Thyroid gland (tissue), 4 donors: ENCODE results near the gene MTG2. TPM values are rescaled to one million over a fixed set of nuclear protein-coding genes. Genes with fewer than 3 reads are reported as not detected.

Experiments used
- DNase-seq, 2 donors: peaks; one replicate each; pipeline ENCODE4 v3.0.0-alpha.2; 2019
- H3K27ac ChIP-seq, 3 donors: fragments of 200-600 bp; sonication (generic); 1 replicate in 2 of 3; 2 replicates in 1 of 3; pipeline ENCODE4 v1.5.1; 2016 to 2019; ENCODE audit warnings: mild to moderate bottlenecking in 1 of 3, moderate library complexity in 1 of 3
- H3K27me3 ChIP-seq: fragments of 200-600 bp; sonication (generic); one replicate; pipeline ENCODE4 v1.5.1; 2019
- H3K36me3 ChIP-seq, 2 donors: fragments of 200-600 bp; sonication (generic); one replicate each; pipeline ENCODE4 v1.5.1; 2016 to 2019
- H3K4me1 ChIP-seq, 2 donors: fragments of 200-600 bp; sonication (generic); one replicate each; pipeline ENCODE4 v1.5.1; 2017 to 2019
- H3K4me3 ChIP-seq, 3 donors: fragments of 200-600 bp; sonication (generic); replicated peaks in 1 of 3; 1 replicate in 2 of 3; 2 replicates in 1 of 3; pipeline ENCODE4 v1.5.1; 2016; ENCODE audit warnings: mild to moderate bottlenecking in 1 of 3
- H3K9me3 ChIP-seq: fragments of 200-600 bp; sonication (generic); one replicate; pipeline ENCODE4 v1.5.1; 2017
- CTCF ChIP-seq, 6 experiments: fragments of 200-600 bp in 3 of 6; fragments of 450-650 bp in 3 of 6; sonication (generic) in 3 of 6; IDR thresholded peaks; one replicate each; pipeline ENCODE4 v1.5.1; 2016 to 2019; ENCODE audit warnings: antibody characterized with exemption in 6 of 6, mild to moderate bottlenecking in 2 of 6, inconsistent platforms in 1 of 6, moderate library complexity in 1 of 6
- POLR2A ChIP-seq, 2 donors: fragments of 450-650 bp; IDR thresholded peaks; one replicate each; pipeline ENCODE4 v1.6.1; 2017; ENCODE audit warnings: antibody characterized with exemption in 2 of 2, mild to moderate bottlenecking in 2 of 2, moderate library complexity in 1 of 2
- WGBS, 2 donors: methylation state at CpG; one replicate each; pipeline ENCODE4 v1.1.5; 2017; 5-methylcytosine and 5-hydroxymethylcytosine counted together
- intact Hi-C: fragments of 100-400 bp; cut with DNase I; formaldehyde crosslinking; loops from one replicate; pipeline ENCODE4 v1.15.1; 2023
- total RNA-seq, 4 donors: library from RNA; depleted of rRNA; stranded (reverse); fragments of >200 nt; gene quantifications; one replicate each; pipeline ENCODE4 v1.2.3, GENCODE V29; 2016

The MTG2 gene
- total RNA-seq, 4 donors from 2014 or later, result 21.6 to 38.2 (median 33.4) TPM

GRCh38 chr20:62160876-62161275 is 22.0 kb upstream of the MTG2 start:
- no peak for DNase-seq
- H3K4me3 ChIP-seq, result no peak overlapping the region
- TF ChIP-seq CTCF (IDR thresholded peaks at IDR 0.05) (no peak), POLR2A (IDR thresholded peaks at IDR 0.05) (no peak)
- intact Hi-C loops, result no loop called here
- H3K4me1 ChIP-seq, result peaks cover 0 to 5% of the 10 kb centered on the region in 2 donors
- peaks cover 32 to 45% of the 10 kb centered on the region in 2 donors for H3K36me3 ChIP-seq
- no peaks in the 10 kb centered on the region for H3K9me3 ChIP-seq
- WGBS, 2 donors, result 92 to 97% methylated on average over 16 to 17 of the region's 17 CpGs
- no peaks in the 10 kb centered on the region for H3K27me3 ChIP-seq
- no peak overlapping the region for H3K27ac ChIP-seq

DNA sequence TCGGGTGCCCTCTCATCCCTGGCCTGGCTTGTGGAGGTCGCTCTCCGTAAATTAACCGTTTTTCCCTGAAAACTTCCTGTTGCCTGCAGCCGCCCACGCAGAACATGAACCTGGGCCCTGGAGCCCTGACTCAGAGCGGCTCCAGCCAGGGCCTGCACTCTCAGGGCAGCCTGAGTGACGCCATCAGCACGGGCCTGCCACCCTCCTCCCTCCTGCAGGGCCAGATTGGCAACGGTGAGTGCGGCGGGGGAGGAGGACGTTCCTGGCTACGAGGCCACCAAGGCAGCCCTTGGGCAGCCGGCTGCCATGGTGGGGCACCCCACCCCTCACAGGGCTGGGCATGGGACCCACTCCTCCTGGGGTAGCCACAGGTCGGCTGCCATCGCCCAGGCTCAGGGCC is 21.5 kb upstream of the MTG2 start:
- Histone ChIP-seq H3K27me3 (no peaks in the 10 kb centered on the region), H3K27ac (no peak overlapping the region), H3K4me1 (peaks cover 0 to 5% of the 10 kb centered on the region in 2 donors), H3K9me3 (no peaks in the 10 kb centered on the region), H3K4me3 (no peak overlapping the region), H3K36me3 (peaks cover 36 to 50% of the 10 kb centered on the region in 2 donors)
- DNase-seq, result no peak
- 85 to 91% methylated on average over 9 of the region's 17 CpGs for WGBS, 2 donors
- TF ChIP-seq CTCF (IDR thresholded peaks at IDR 0.05), result no peak
- TF ChIP-seq POLR2A (IDR thresholded peaks at IDR 0.05), result no peak
- intact Hi-C loops, result no loop called here

GRCh38 chr20:62162765-62163484 is 19.9 kb upstream of the MTG2 start:
- no peaks in the 10 kb centered on the region for H3K4me1 ChIP-seq
- TF ChIP-seq CTCF (IDR thresholded peaks at IDR 0.05) (no peak), POLR2A (IDR thresholded peaks at IDR 0.05) (no peak)
- H3K36me3 ChIP-seq, result peaks cover 36 to 53% of the 10 kb centered on the region in 2 donors
- no peak overlapping the region for H3K27ac ChIP-seq
- H3K9me3 ChIP-seq, result no peaks in the 10 kb centered on the region
- H3K4me3 ChIP-seq, result no peak overlapping the region
- H3K27me3 ChIP-seq, result no peaks in the 10 kb centered on the region
- DNase-seq, result no peak
- 93 to 94% methylated on average over 33 to 34 of the region's 38 CpGs for WGBS, 2 donors
- intact Hi-C loops, result no loop called here

- no peak overlapping the region for H3K27ac ChIP-seq
- H3K36me3 ChIP-seq, result peaks cover 36 to 57% of the 10 kb centered on the region in 2 donors
- intact Hi-C loops, result no loop called here
- no peaks in the 10 kb centered on the region for H3K9me3 ChIP-seq
- TF ChIP-seq CTCF (IDR thresholded peaks at IDR 0.05) (no peak), POLR2A (IDR thresholded peaks at IDR 0.05) (no peak)
- no peaks in the 10 kb centered on the region for H3K4me1 ChIP-seq
- no peak for DNase-seq
- H3K4me3 ChIP-seq, result no peak overlapping the region
- 97 to 98% methylated on average over 21 to 23 of the region's 25 CpGs for WGBS, 2 donors
- H3K27me3 ChIP-seq, result no peaks in the 10 kb centered on the region
These were observed 19.4 kb upstream of the MTG2 start for GRCh38 chr20:62163485-62163865.

DNA sequence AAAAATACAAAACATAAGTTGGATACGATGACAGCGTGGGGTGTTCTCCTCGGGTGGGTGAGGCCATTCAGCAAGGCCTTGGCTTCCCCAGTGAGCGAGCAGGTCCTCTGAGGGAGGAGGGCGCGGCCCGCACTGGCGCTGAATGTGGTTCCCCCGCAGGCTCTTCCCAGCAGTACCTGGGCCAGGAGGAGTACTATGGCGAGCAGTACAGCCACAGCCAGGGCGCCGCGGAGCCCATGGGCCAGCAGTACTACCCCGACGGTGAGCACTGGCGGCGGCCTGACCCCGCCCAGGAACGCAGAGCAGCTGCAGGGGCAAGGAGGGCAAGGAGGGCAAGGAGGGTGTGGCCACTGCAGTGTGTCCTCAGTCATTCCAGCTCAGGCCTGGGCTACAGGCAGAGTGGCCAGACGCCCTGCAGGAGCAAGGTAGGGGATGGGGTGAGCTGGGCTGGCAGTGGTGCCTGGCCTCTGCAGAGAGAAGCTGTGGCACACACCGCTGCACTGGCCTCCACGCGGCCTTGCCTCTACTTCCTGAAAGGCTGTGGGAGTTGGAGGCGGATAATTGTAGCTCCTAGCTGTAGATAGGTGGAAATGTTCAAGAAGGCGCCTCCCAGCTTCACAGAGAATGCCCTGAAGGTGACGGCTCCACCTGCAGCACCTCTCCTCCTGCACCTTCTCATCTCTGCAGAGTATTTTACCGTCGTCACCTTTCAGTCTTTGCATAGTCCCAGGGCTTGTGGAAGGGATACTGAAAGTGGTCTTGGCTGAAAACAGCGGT is 18.7 kb upstream of the MTG2 start:
- Histone ChIP-seq H3K36me3 (peaks cover 36 to 57% of the 10 kb centered on the region in 2 donors), H3K9me3 (no peaks in the 10 kb centered on the region), H3K27me3 (no peaks in the 10 kb centered on the region), H3K4me3 (no peak overlapping the region), H3K27ac (no peak overlapping the region), H3K4me1 (no peaks in the 10 kb centered on the region)
- TF ChIP-seq POLR2A (IDR thresholded peaks at IDR 0.05) (no peak), CTCF (IDR thresholded peaks at IDR 0.05) (no peak)
- 95 to 96% methylated on average over 25 to 27 of the region's 29 CpGs for WGBS, 2 donors
- no peak for DNase-seq
- intact Hi-C loops, result no loop called here
